Effector CD4-positive, alpha-beta T cell (primary cell): Measurements from ENCODE around the gene IPO5.
"Not testable (repeated sequence)": the region's sequence is repeated elsewhere in the genome, so short reads cannot be mapped to it uniquely, and the experiment has no call there.

Experiments used
- DNase-seq: peaks from one replicate; pipeline ENCODE4 v3.0.0-alpha.2; 2020

IPO5 gene

DNA sequence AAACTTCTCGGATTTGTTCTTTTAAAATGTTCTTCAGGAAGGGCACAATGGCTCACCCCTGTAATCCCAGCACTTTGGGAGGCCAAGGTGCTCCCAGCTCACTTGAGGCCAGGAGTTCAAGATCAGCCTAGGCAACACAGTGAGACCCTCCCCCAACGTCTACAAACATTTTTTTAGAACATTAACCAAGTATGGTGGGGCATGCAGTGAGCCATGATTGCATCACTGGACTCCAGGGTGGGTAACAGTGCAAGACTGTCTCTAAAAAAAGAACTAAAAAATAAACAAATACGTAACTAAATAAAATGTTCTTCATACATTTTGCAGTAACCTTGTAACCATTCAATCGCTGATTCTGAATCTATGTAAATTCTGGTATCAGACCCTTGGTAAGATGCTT lies 2.1 kb upstream of the IPO5 start:
- DNase-seq = no peak

DNA sequence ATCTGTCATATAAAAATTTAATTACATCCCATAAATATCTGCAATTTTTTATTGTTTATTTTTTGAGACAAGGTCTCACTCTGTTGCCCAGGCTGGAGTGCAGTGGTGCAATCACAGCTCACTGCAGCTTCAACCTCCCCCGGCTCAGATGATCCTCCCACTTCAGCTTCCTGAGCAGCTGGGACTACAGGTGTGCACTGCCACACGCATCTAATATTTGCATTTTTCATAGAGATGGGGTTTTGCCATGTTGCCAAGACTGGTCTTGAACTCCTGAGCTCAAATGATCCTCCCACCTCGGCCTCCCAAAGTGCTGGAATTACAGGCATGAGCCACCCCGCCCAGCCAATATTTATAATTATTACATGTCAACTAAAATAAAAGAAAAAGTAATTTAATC lies 644 bp upstream of the IPO5 start:
- not testable (repeated sequence) for DNase-seq

DNA sequence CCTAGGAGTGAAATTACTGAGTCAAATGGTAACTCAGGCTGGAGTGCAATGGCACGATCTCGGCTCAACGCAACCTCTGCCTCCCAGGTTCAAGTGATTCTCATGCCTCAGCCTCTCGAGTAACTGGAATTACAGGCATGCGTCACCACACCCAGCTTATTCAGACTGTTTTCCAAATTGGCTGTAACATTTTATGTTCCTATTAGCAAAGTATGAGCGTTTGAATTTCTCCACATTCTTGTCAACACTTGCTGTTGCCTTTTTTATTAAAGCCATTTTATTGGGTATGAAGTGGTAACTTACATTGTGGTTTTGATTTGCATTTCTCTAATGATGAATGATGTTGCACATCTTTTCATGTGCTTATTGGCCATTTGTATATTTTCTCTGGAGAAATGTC lies 7.9 kb downstream of the IPO5 start:
- no peak for DNase-seq

DNA sequence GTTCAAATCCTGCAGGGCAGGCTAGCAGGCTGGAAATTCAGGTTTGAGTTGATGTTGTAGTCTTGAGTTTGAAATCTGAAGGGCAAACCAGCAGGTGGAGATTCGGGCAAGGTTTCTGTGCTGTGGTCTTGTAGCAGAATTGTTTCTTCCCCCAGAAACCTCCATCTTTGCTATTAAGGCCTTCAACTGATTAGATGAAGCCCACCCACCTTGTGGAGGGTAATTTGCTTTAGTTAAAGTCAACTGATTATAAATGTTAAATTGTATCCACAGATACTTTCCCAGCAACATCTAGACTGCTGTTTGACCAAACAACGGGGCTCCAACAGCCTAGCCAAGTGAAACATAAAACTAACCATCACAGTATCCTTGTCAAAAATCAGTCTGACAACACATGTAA lies 9.4 kb downstream of the IPO5 start:
- DNase-seq = no peak

DNA sequence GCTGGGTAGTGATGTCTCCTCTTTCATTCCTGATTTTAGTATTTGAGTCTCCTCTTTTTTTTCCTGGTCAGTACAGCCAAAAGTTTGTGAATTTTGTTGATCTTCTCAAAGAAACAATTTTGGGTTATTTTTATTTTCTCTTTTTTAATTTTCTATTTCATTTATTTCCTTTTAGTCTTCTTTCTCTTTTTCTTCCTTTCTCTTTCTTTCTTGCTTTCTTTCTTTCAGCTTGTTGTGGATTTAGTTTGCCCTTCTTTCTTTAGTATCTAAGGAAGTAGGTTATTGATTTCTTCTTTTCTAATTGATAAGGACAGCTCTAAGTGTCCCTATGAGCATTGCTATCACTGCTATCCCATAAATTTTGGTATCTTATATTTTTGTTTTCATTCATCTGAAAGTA lies 13.8 kb downstream of the IPO5 start:
- no peak for DNase-seq

DNA sequence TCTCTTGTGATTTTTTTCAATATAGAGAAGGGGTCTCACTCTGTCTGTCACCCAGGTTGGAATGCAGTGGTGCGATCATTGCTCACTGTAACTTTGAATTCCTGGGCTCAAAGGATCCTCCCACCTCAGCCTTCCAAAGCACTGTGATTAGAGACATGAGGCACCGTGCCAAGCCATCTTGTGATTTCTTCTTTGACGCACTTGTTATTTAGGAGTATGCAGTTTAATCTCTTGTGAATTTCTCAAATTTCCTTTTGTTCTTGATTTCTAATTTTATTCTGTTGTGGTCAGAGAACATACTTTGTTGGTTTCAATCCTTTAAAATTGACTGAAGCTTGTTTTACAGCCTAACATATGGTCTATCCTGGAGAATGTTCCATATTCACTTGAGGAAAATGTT lies 14.5 kb downstream of the IPO5 start:
- DNase-seq = no peak

DNA sequence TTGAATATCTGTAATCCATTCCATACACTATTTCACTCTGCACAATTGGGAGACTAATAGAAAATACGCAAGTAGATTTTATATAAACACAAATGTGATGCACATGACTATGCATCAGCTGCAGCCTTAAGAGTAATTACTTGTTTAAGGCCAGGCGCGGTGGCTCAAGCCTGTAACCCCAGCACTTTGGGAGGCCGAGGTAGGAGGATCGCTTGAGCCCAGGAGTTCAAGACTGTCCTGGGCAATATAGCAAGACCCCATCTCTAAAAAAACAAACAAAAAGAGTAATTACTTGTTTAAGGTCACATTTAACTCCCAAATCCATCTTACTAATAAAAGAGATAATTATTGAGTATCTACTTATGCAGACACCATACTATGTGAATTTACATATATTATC lies 18.0 kb downstream of the IPO5 start:
- DNase-seq = no peak

DNA sequence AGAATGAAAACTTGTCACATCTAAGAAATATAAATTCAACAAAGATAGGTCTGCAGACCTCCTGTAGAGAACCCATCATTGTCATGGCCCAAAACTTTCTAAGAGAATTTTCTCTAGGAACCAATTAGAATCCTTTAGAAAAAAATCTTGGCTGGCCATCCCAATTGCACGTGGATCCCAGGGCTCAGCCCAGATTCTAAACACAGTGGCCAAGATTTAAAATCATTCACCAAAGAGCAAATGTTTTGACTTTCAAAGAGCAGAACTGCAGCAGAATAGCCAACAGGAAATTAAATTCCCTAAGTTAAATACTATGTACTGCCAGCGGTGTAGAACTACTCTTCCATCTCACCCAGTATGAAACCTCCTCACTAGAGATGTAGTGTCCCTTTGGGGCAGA lies 21.3 kb downstream of the IPO5 start:
- DNase-seq = no peak

DNA sequence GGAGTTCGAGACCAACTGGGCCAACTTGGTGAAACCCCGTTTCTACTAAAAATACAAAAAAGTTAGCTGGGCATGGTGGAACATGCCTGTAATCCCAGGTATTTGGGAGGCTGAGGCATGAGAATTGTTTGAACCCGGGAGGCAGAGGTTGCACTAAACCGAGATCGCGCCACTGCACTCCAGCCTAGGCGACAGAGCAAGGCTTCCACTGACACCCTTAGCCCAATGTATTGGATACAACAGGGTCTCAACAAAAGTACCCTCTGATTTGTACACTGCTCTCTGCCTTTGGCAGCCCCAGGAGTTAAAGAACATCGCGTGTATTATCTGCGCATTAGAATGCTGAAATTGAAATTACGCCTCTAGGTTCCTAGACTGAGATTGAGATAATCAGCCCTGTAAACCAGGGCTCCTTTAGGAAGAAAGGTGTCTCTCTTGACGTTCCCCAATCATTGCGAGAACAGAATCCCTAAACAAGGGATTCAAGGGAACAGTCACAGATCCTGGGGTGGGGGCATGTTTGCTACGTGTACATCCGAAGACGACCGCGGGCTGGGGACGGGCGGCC lies 21.9 kb downstream of the IPO5 start:
- no peak for DNase-seq

DNA sequence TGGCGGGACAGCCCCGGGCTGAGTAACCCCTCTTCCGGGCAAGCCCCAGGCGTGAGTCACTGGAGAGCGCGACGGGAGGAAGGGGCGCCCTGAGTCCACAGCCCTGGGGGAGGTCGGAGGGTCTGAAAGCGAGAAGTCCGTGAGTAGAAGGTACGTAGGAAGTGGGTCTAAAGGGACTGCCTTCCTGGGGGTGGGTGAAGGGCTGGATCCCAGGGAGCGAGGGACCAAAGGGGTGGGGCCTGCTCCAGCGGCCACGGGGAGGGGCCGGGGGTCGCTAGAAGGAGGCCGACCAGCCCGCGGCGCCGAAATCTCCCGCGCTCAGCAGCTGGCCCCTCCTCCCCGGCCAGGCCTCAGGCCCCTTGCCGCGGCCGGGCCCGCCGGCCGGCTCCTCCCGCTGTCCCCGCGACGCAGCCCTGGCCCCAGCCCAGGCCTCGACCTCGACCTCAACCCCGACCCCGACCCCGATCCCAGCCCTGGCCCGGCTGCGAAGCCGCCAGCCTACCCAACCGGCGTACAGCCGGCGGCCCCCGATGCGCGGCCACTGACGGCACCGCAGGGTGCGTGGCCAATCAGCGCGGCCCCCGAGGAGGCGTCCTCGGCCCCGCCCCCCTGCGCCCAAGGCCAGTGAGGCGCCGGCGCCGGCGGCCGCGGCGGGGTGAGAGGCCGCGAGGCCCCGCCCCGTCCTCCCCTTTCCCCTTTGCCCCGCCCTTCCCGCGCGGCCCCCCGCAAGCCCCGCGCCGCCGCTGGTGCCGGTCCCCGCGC lies 22.6 kb downstream of the IPO5 start:
- peak; percentile 86 for DNase-seq

DNA sequence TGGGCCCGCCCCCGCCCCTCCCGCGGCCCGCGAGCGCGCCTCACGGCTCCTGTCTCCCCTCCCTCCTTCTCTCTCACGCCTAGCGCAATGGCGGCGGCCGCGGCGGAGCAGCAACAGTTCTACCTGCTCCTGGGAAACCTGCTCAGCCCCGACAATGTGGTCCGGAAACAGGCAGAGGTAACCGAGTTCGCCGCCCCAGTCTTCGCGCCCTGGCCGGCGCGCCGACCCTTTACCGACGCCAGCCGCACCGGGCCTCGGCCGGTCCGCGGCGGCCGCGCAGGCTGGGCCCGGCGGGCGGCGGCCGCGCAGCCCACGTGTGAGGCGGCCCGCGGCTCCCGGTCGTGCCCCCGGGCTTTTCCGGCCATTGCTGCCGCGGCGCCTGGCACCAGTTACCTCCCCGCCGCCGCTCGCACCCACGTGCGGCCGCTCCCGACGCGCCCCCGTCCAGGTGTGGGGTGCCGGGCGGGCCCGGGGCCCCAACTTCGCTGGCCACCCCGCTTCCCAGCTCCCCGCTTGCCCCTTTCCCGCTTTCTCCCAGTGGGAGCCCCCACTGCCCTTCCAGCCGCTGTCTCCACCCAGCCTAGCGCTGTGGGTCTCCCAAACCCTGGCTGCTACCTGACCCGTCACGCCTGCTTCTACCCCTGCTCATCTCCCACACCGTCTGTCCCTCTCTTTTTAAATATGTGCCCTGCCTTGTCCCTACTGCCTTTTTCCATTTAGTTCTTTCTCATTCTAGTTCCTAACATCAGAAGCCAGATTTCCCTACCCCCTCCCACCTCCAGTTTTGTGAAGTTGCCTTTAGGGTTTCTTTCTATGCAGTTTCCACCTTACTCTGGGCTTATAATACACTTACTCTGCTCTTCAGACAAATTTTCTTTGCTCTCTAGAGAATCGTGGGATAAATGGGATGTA lies 23.4 kb downstream of the IPO5 start:
- DNase-seq = peak; percentile 2

DNA sequence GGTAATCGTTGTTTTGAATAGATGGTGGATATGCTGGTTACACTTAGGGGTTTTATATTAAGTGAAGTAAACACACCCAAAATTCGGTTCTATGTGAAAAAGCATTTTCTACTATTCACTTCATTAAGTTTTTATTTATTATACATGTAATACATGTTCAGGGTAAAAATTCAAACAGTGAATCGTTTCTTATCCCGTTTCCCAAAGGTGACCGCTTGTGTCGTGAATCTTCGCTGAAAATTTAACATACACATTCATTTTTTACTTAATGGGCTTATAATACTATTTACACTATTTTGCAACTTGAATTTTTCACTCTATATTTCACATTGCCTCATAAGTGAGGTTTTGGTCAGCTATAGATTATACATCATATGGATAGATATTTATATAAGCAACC lies 24.5 kb downstream of the IPO5 start:
- no peak for DNase-seq

DNA sequence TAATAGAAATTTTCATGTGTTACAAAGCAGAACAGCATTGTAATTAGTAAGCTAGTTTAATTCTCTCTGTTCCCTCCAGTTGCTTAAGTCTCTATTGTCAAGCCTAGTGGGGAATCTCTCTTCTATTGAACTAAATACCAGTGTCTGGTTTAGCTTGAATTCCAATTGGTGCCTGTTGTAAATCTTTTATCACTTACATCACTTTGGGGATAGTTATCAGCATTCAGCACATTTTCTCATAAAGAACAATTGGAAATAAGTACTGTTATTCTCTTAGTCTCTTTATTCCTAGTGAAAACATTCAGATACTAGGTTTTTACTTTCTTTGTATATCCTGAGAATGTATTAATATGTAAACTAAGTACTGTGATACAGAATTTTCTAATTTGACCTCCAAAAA lies 25.2 kb downstream of the IPO5 start:
- no peak for DNase-seq

DNA sequence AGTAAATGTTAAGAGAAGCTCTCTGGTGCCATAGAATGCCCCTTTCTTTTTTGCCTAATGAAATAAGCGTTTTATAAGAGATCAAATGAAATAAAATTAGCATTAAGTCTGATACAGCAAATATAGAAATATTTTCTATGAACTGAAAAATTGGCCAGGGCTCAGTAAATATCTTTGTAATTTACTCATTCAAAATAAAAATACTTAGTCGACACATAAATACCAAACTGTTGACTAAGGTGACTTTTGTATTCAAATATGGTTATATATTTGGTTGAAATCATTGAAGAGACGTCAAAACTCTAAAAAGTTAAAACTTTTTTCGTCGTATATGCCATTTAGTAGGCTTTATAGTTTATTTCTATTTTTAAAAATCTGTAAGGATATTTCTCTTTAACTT lies 25.6 kb downstream of the IPO5 start:
- DNase-seq = no peak

DNA sequence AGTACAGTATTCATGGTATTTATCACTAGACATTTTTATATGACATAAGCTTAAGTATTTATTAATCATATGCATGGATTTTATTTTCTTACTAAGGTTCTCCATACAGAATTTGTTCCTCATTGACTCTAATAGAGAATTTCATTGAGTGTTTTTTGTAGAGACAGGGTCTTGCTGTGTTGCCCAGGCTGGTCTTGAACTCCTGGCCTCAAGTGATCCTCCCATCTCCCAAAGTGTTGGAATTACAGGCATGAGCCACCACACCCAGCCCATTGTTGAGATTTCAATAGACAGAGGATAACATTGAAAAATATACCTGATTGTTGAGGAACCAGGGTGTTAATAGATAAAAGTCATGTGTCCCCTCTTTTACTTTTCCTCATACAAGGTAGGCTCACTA lies 26.1 kb downstream of the IPO5 start:
- DNase-seq = no peak

DNA sequence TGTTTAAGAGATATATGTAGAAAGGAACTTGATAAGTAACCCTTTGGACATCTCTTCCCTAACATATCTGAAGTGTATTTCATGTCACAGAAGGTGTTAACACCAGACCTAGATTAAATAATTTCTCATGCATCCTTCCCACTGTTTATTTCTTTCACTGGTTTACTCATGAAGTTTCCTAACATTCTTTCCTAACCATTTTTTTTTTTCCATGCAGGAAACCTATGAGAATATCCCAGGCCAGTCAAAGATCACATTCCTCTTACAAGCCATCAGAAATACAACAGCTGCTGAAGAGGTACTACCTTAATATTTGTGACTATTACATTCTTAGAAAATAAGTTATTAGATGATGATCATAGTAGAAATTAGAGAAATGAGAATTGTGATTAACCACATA lies 28.8 kb downstream of the IPO5 start:
- no peak for DNase-seq

DNA sequence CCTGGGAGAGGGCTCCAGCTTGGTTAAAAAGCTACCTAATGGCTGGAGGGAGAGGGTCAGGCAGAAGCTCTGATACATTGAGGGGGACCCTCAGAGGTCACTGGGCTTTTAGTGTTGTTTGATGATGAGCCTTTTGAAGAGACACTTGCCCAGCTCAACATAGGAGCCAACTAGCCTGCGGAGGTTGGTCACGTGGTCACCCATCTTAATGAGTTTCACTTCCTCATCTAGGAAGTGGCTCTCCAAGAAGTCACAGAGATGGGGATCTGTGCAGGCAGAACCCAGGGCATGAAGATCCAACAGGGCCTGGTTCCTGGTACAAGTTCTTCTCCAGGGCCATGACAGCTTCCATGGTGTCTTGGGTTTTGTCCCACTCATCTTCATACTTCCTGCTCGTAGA lies 33.4 kb downstream of the IPO5 start:
- DNase-seq = no peak

DNA sequence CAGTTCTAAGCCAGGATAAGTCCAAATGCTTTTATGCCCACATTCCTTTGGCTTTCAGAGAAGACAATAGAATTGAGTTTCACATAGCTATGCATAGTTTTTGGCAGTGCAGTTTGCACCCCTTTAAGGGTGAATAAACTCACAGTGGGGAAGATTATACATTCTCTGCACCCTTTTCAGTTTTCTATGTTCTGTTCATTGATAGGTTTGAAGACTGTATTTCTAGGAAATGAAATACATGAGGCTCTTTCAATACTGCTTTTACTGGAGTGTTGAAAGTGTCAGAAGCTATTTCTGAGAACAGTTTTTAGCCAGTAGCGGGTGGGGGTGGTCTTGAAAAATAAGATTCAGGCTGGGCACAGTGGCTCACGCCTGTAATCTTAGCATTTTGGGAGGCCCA lies 46.2 kb downstream of the IPO5 start:
- no peak for DNase-seq

DNA sequence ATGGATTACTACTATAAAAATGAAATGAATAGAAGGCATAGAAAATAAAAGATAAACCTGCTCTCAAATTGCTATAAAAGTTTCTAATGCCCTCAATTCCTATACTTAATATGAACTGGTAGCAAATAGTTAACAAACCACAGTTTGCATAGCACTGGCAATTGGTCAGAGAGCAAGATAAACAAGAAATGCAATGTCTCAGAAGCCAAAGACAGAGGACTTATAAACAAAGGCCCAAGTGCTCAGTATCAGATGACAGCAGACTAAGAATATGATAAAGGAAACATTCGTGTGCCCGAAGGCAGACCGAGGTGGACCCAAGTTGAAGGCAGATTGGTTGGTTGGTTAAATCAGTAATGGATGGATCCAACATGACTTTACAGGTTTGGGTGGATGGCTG lies 50.6 kb downstream of the IPO5 start:
- DNase-seq = no peak

DNA sequence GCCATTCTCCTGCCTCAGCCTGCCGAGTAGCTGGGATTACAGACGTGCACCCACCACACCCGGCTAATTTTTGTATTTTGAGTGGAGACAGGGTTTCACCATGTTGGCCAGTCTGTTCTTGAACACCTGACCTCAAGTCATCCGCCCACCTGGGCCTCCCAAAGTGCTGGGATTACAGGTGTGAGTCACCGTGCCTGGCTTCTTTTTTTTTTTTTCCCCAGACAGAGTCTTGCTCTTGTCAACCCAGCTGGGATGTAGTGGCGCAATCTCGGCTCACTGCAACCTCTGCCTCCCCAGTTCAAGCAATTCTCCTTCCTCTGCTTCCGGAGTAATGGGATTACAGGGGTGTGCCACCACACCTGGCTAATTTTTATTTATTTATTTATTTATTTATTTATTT lies 51.5 kb downstream of the IPO5 start:
- not testable (repeated sequence) for DNase-seq

DNA sequence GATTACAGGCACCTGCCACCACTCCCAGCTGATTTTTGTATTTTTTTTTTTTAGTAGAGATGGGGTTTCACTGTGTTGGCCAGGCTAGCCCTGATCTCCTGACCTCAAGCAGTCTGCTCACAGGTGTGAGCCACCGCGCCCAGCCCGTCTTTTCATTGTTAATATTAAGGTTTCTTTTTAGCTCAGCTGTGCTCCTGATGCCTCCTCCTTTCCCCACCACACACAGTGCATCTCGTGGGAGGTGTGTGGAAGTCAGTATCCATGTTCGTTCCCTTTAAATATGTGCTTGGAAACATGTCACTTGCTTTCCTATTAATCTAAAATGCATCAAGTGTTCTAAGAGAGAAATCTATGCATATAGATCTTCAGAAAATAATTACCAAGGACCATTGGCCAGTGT lies 53.5 kb downstream of the IPO5 start:
- no peak for DNase-seq

DNA sequence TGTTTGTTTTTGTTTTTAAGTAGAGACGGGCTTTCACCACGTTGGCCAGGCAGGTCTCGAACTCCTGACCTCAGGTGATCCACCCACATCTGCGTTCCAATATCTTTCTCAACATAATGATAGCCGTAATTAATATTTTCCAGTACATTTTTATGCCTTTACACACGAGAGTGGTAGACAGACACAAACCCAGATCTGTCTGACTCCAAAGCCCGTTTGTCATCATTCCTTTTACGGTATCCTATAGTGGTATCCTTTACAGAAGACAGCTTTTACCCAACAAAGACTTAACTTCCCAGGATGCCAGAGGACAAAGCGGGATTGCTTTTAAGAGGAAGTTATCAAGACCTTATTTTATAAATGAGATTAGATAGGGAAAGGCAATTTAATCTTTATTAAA lies 59.8 kb downstream of the IPO5 start:
- no peak for DNase-seq

DNA sequence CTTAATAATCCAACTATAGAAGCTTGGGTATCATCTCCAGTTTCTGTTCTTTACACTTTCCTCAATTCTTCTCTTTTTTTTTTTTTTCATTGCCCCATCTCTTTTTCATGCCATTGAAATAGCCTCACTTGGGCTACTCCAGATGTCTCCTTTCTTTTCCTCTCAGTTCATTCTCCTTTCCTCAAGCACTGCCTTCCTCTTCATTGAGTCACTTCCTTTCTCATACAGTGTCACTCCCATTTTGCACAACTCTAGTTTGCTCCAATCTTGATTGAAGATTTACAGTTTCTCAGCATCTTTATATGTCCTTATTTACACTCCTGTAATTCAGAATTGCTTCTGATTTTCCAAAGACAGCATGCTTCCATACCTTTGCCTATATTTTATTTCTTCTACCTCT lies 61.3 kb downstream of the IPO5 start:
- no peak for DNase-seq

DNA sequence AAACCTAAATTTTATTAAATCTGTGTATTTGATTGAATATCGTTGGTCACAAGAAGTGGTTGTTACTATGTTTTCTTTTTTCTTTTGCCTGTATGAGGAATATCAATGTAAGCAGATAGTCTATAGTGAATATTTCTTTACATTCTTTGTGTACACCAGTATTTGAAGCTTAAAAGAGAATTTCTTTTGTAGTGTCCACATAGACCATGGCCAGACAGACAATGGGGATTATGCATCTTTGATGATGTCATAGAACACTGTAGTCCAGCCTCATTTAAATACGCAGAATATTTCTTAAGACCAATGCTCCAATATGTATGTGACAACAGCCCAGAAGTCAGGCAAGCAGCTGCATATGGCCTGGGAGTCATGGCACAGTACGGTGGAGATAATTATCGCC lies 64.8 kb downstream of the IPO5 start:
- DNase-seq = no peak
